SK-N-DZ (cell line): ENCODE data around the gene FAAH.

Source experiments
- DNase-seq: peaks from one replicate; pipeline ENCODE4 v3.0.0-alpha.2; 2015; ENCODE audit warnings: low spot score

The FAAH gene

DNA sequence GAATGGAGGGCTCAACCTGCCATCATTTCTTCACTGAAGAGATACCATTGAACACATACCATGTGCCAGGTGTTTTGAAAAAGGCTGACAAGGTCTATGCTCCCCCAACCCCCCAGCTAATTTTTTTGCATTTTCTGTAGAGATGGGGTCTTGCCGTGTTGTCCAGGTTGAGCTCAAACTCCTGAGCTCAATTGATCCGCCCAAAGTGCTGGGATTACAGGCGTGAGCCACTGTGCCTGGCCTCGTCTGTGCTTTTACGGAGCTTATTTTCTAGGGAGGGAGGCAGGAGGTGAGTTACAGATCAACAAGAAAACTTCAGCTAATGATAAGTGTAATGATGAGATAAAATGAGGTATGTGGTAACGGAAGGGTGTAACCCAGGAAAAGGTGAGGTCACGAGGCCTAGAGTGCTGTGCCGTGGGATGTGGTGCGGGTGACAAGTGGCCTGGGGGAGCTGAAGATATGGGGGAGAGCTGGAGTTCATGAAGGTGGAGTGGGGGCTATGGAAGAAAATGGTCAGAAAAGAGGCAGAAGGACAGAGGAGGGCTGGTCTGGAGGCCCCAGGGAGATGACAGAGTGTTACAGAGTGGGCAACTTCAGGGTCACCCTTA is 28.2 kb downstream of the FAAH start:
- no peak for DNase-seq

DNA sequence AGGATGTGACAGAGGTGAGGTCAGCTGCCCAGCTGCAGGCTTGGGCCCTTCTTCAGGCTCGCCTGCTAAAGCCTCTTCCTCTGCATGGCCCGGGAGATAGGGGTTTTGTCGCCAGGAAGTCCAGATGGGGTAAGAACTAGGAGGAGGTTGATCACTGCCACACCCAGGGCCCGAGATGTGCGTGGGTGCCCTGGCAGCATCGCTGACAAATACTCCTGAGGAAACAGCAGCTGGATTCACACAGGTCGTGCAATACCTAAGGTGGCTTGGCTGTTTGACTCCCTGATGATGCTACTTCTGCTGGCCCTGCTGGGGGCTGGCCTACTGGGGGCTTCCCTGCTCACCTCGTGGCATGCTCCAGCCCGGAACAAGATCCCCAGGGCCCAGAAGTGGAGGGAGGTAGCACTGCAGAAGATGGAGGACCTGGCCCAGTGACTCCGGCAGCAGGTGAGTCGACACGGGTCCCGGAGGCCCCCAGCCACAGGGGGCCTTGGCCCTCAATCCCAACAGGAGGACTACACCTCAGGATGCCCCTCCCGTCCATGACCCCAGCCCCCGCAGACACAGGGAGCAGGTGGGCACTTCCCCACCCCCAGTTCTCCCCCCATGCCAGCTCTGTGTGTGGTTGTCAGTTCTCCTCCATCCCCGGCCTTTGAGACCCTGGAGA is 29.6 kb downstream of the FAAH start:
- DNase-seq, result no peak

DNA sequence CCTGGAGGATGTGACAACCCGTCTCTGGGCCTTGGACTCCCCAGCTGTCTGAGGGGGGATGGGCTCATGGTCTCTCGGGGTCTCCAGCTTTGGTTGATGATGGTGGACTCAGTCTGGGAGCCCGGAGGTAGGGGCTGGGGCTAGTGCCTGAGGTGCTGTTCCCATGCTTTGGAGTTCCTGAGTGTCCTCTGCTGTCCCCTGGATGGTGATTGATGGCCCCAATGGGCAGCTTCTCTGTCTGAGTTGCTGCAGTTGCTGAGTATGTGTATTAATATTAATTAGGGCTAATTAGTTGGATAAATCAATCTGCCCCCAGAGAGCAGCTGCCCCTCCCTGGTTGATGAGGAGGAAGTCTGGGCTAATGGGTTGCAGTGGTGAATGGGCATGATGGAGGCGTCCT is 30.6 kb downstream of the FAAH start:
- DNase-seq, result no peak

DNA sequence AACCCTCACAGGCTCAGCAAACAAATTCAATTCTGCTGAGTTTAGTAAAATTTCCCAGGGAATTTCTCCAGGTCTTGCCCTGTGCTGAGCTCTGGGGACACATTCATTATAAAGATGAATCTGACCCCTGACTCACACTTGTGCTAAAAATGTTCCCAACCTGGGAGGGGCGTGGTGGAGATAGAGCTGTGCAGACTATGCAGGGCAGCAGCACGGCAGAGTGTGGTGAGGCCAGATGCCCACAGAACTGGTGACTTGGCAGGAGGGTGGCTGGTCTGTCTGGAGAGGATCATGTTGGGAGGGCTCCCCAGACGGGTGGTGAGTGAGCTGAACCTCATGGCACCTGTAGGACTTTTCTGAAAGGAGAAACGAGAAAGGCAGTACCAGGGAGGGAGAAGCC is 31.6 kb downstream of the FAAH start:
- DNase-seq, result no peak

- DNase-seq, result no peak
Measured at GRCh38 chr1:46427541-46427940, 33.4 kb downstream of the FAAH start.

GRCh38 chr1:46429436-46429835 is 35.3 kb downstream of the FAAH start:
- no peak for DNase-seq

DNA sequence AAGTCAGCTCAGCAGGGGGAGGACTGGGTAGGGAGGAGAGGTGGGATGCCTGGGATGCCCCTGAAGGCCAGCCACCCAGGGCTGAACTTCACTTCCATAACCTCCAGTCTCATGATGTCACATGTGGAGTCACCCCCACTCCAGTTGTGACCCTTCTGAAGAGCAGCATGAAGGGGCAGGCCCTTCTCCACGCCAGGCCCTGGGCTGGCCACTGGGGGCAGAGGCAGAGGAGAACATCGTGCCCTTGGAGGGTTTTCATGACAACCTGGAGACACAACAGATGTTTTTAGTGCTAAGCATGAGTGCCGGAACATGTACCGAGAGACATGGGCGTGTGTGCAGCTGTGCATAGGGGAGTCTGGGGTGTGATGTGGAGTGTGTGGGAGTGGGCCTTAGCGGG is 37.6 kb downstream of the FAAH start:
- no peak for DNase-seq

GRCh38 chr1:46432781-46433327 is 38.7 kb downstream of the FAAH start:
- DNase-seq, result no peak

GRCh38 chr1:46434358-46434757 is 40.2 kb downstream of the FAAH start:
- DNase-seq, result no peak

GRCh38 chr1:46436844-46437243 is 42.7 kb downstream of the FAAH start:
- DNase-seq, result no peak

DNA sequence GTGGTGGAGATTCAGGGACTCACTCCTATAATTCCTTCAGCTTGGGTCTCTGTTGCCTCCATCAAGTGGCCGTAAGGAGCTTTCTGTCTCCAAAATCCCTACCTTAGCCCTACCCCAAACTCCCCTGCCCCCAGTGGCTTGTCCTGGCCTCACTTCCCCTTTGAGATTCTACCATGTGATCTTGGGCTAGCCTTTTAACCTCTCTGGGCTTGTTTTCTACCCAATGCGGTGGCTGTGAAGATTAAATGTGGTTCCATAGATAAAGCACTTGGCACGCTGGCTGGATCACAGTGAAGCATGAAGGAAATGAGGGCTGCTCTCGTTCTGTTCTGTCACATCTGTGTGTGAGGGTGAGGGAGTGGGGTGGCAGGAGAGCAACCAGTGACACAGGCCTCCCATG is 43.6 kb downstream of the FAAH start:
- DNase-seq, result no peak

DNA sequence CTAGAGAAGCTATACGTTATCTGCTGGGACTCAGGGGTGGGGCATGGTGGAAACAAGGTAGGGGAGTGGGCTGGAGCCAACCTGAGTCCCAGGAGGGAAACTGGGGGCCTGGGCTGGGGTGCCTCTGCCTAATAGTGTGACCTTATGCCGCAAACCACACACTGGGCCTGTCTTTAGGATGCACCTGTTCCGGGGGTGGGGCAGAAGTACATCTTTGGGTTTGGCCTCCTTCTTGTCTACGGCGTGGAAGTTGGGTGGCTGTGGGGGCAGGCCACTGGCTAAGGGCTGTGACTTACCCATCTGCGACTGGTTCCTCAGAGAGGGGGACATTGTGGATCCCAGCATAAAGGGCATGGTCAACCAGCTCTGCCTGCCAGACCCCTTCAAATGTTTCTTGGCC is 44.2 kb downstream of the FAAH start:
- DNase-seq, result no peak

DNA sequence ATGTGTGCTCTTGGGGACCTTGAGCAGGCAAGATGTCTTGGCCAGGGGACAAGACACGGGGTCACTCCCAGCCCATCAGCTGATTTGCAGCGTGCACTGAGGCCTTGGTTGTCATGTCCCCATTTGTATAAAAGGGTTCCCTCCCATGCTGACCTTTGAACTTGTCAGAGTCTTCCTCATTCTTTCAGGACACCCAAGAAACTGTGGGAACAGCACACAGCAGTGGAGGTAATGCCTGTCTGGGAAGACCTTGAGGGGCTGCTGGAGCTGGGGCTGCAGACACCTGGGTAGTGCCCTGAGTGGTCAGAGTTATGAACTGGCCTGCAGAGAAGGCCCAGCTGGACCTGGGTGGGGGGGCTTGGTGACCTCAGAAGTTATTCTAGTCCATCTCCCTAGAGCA is 46.4 kb downstream of the FAAH start:
- DNase-seq, result no peak

DNA sequence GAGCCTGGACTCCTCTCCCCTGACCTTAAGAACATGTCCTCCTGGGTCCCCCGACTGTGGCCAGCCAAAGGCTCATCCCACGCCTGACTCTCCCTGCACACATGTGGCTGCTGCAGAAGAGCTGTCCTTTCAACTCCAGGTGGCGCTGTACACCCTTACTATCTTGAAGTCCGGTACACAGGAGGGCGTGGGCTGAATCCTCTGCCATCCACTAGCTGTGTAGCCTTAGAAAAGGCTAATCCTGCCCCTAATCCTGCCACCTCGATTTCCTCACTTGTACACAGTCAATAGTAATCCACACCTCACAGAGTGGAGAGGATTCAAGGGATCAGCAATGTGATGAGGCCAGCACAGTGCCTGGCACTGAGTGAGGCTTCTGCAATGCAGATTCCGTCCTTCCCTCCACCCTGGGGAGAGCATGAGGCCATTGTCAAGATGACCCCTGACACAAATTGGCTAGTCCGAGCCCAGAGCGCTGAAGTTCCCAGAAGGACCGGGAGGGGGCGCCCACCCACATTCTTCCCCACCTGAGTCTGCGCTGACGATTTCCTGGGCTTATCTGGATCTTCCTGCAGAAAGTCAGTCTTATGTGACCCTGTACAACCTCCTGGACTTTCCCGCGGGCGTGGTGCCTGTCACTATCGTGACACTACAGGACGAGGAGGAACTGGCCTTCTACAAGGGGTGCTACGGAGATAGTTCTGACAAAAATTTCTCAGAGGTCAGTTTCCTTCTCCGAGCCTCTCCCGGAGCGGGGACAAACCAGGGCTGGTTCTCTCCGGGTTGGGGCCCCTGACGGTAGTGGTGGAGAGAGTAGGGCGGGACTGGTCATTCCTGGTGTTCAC is 48.4 kb downstream of the FAAH start:
- DNase-seq, result peak; percentile 74

DNA sequence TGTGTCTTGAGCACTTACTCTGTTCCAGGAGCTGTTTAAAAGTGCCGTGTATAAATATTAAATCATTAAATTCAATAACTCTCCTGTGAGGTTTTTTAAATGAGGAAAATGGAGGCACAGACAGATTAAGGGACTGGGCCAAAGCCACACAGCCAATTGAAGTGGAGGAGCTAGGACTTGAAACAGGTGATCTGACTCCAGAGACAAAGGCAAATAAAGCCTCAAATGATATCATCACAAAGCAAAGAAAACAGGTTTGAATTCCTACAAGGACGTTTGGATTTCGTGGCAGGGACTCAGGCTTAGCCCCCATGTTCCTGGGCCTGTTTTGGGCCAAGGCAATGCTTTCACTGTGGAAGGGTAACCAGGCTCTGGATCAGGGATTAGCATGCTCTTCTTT is 50.3 kb downstream of the FAAH start:
- DNase-seq, result no peak

DNA sequence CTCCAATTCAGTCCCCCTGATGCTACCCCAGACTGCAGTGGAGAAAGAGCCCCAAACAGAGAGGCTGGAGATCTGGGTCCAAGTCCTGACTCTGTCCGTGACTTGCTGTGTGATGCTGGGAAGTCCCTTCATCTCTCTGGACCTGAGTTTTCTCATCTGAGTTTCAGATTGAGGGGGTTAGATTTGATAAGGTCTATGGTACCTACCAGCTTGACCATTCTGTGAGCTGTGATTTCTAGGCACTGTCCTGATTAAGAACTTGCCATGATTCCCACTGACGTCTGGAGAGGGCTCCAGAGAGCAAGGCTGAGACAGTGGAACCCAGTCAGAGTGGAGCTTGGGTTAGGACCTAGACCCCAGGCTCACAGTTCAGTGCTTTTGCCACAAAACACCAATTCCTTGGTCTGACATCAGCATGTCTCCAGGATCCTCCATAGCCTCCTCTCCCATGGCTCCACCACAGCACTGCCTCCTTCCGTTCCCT is 51.7 kb downstream of the FAAH start:
- no peak for DNase-seq

- peak; percentile 69 for DNase-seq
Measured at GRCh38 chr1:46446646-46447498, 52.8 kb downstream of the FAAH start.

- DNase-seq, result no peak
Measured at GRCh38 chr1:46447499-46448108, 53.5 kb downstream of the FAAH start.

DNA sequence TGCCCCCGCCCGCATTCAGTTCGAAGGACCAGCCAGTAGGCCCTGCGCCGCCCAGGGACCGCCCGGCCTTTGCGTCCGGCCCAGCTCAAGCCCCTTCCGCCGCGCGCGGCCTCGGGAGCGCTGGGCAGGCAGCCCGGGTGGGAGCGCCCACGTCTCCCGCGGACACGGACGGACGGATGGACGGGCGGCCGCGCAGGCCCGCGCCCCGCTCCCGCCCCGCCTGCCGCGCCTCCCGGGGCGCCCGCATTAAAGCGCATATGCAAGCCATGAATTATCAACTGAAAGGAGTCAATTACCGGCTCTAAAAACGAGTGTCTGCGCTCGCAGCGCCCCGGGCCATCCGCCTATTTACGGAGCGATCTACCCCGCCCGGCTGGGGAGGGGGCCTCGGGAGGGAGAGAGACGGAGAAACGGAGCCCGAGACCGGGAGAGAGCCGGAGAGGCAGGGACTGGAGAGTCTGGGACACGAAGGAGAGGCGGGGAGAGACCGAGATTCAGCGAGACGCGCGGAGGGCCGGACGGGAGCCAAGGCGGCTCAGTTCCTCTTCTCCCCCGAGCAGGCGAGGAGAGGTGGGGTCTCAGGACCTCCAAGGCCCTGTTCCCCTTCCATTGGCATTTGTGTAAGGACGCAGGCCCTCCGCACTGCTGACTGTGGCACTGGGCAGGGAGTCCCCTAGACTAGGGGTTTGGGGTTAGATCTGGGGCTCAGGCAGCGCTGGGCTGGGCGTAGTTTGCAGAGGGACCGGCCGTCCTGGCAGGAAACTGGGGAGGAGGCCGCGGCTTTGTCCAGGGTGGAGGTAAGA is 54.2 kb downstream of the FAAH start:
- no peak for DNase-seq
